ENCODE results near the gene RXRG. TPM values are rescaled to one million over a fixed set of nuclear protein-coding genes. Genes with fewer than 3 reads are reported as not detected.

RXRG gene
- total RNA-seq, 1 donor from 2014 or later = not detected

GRCh38 chr1:165426745-165427144 is 18.2 kb downstream of the RXRG start:
- DNase-seq (ENCODE audit: low read depth) = no peak
- H3K4me3 ChIP-seq (ENCODE audit: low read depth, low read length) = no peak overlapping the region
- H3K27me3 ChIP-seq (ENCODE audit: control insufficient read depth, insufficient read depth, low read length) = no peaks in the 10 kb centered on the region
- H3K36me3 ChIP-seq (ENCODE audit: control insufficient read depth, insufficient read depth, low read length) = no peaks in the 10 kb centered on the region
- no peak for TF ChIP-seq CTCF (IDR thresholded peaks at IDR 0.05; ENCODE audit: insufficient read depth, low read length, poor library complexity, severe bottlenecking)

GRCh38 chr1:165425621-165426020 is 19.3 kb downstream of the RXRG start:
- TF ChIP-seq CTCF (IDR thresholded peaks at IDR 0.05; ENCODE audit: insufficient read depth, low read length, poor library complexity, severe bottlenecking) = no peak
- Histone ChIP-seq H3K36me3 (ENCODE audit: control insufficient read depth, insufficient read depth, low read length) (no peaks in the 10 kb centered on the region), H3K4me3 (ENCODE audit: low read depth, low read length) (no peak overlapping the region), H3K27me3 (ENCODE audit: control insufficient read depth, insufficient read depth, low read length) (no peaks in the 10 kb centered on the region)
- no peak for DNase-seq (ENCODE audit: low read depth)

GRCh38 chr1:165424454-165425216 is 20.3 kb downstream of the RXRG start:
- Histone ChIP-seq H3K27me3 (ENCODE audit: control insufficient read depth, insufficient read depth, low read length) (no peaks in the 10 kb centered on the region), H3K36me3 (ENCODE audit: control insufficient read depth, insufficient read depth, low read length) (no peaks in the 10 kb centered on the region), H3K4me3 (ENCODE audit: low read depth, low read length) (no peak overlapping the region)
- DNase-seq (ENCODE audit: low read depth) = no peak
- no peak for TF ChIP-seq CTCF (IDR thresholded peaks at IDR 0.05; ENCODE audit: insufficient read depth, low read length, poor library complexity, severe bottlenecking)

- Histone ChIP-seq H3K4me3 (ENCODE audit: low read depth, low read length) (no peak overlapping the region), H3K27me3 (ENCODE audit: control insufficient read depth, insufficient read depth, low read length) (no peaks in the 10 kb centered on the region), H3K36me3 (ENCODE audit: control insufficient read depth, insufficient read depth, low read length) (no peaks in the 10 kb centered on the region)
- no peak for DNase-seq (ENCODE audit: low read depth)
- TF ChIP-seq CTCF (IDR thresholded peaks at IDR 0.05; ENCODE audit: insufficient read depth, low read length, poor library complexity, severe bottlenecking) = no peak
These were observed 21.8 kb downstream of the RXRG start for GRCh38 chr1:165423136-165423535.

GRCh38 chr1:165420655-165421054 is 24.3 kb downstream of the RXRG start:
- H3K27me3 ChIP-seq (ENCODE audit: control insufficient read depth, insufficient read depth, low read length) = no peaks in the 10 kb centered on the region
- H3K4me3 ChIP-seq (ENCODE audit: low read depth, low read length) = no peak overlapping the region
- H3K36me3 ChIP-seq (ENCODE audit: control insufficient read depth, insufficient read depth, low read length) = no peaks in the 10 kb centered on the region
- no peak for TF ChIP-seq CTCF (IDR thresholded peaks at IDR 0.05; ENCODE audit: insufficient read depth, low read length, poor library complexity, severe bottlenecking)
- DNase-seq (ENCODE audit: low read depth) = no peak

GRCh38 chr1:165419839-165420238 is 25.1 kb downstream of the RXRG start:
- H3K27me3 ChIP-seq (ENCODE audit: control insufficient read depth, insufficient read depth, low read length) = no peaks in the 10 kb centered on the region
- no peak for DNase-seq (ENCODE audit: low read depth)
- no peaks in the 10 kb centered on the region for H3K36me3 ChIP-seq (ENCODE audit: control insufficient read depth, insufficient read depth, low read length)
- H3K4me3 ChIP-seq (ENCODE audit: low read depth, low read length) = no peak overlapping the region
- TF ChIP-seq CTCF (IDR thresholded peaks at IDR 0.05; ENCODE audit: insufficient read depth, low read length, poor library complexity, severe bottlenecking) = no peak

Measured in kidney epithelial cell (primary cell).